Measurements from ENCODE around the gene APBB1.

DNA sequence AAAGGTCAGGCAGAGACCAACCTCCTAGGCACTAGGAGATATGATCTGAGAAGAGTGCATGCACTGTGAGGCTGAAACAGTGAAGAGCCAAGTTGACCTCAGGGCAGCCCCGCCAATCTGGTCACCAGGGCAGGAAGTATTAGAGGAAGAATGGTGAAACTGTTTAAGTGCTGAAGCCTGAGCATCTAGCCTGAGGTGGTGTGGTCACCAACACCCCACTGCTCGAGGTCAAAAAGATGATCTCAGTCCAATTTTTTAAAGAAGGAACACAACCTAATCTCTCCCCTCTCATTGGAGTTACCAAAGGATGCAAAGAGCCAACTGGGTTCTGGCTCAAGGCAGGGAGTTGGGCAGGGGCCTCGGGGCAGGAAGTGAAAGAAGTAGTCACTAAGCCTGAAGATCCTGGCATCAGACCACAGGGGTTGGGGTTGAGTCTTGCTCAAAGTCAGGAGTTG lies 4.0 kb downstream of the APBB1 start:
- TF ChIP-seq POLR2A (IDR thresholded peaks at IDR 0.05), result no peak
- TF ChIP-seq, protein P1, sequence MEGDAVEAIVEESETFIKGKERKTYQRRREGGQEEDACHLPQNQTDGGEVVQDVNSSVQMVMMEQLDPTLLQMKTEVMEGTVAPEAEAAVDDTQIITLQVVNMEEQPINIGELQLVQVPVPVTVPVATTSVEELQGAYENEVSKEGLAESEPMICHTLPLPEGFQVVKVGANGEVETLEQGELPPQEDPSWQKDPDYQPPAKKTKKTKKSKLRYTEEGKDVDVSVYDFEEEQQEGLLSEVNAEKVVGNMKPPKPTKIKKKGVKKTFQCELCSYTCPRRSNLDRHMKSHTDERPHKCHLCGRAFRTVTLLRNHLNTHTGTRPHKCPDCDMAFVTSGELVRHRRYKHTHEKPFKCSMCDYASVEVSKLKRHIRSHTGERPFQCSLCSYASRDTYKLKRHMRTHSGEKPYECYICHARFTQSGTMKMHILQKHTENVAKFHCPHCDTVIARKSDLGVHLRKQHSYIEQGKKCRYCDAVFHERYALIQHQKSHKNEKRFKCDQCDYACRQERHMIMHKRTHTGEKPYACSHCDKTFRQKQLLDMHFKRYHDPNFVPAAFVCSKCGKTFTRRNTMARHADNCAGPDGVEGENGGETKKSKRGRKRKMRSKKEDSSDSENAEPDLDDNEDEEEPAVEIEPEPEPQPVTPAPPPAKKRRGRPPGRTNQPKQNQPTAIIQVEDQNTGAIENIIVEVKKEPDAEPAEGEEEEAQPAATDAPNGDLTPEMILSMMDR (IDR thresholded peaks at IDR 0.05), result no peak

Measured in suprapubic skin (tissue), 3 donors.